Astrocyte (in vitro differentiated cells and primary cell): ENCODE data around the gene CYTH3. TPM values are rescaled to one million over a fixed set of nuclear protein-coding genes. Genes with fewer than 3 reads are reported as not detected.

Experiments used
- DNase-seq: peaks from one replicate; pipeline ENCODE4 v3.0.0-alpha.2; 2010; ENCODE audit warnings: low read depth
- FAIRE-seq: peaks from 2 replicates; lab custom pipeline; 2011; peaks lifted over from hg19 to GRCh38; lab: Jason Lieb, UNC
- H2AFZ ChIP-seq: 2 replicates; pipeline ENCODE4 v1.6.0; 2012; ENCODE audit warnings: low read depth, low read length, inconsistent platforms
- H3K27ac ChIP-seq: 2 replicates; pipeline ENCODE4 v1.5.1; 2011; ENCODE audit warnings: low read depth, low read length, inconsistent platforms
- H3K27me3 ChIP-seq: 2 replicates; pipeline ENCODE4 v1.6.0; 2011; ENCODE audit warnings: low read length, inconsistent platforms; ENCODE audit not compliant: insufficient read depth
- H3K36me3 ChIP-seq: 2 replicates; pipeline ENCODE4 v1.5.1; 2011; ENCODE audit warnings: low read length, inconsistent platforms; ENCODE audit not compliant: insufficient read depth
- H3K4me1 ChIP-seq: 2 replicates; pipeline ENCODE4 v1.5.1; 2011; ENCODE audit warnings: low read length, inconsistent platforms; ENCODE audit not compliant: insufficient read depth
- H3K4me2 ChIP-seq: 2 replicates; pipeline ENCODE4 v1.6.0; 2012; ENCODE audit warnings: low read length, inconsistent platforms
- H3K4me3 ChIP-seq: 2 replicates; pipeline ENCODE4 v1.5.1; 2011; ENCODE audit warnings: low read depth, mild to moderate bottlenecking, low read length, inconsistent platforms; ENCODE audit not compliant: insufficient read depth
- H3K79me2 ChIP-seq: 2 replicates; pipeline ENCODE4 v1.6.0; 2012; ENCODE audit warnings: mild to moderate bottlenecking, low read length, inconsistent platforms; ENCODE audit not compliant: insufficient read depth
- H3K9ac ChIP-seq: 2 replicates; pipeline ENCODE4 v1.6.0; 2012; ENCODE audit warnings: mild to moderate bottlenecking, low read length, inconsistent platforms
- H3K9me3 ChIP-seq: 2 replicates; pipeline ENCODE4 v1.5.1; 2012; ENCODE audit warnings: low read depth, mild to moderate bottlenecking, low read length, inconsistent platforms; ENCODE audit not compliant: insufficient read depth
- H4K20me1 ChIP-seq: 2 replicates; pipeline ENCODE4 v1.6.0; 2012; ENCODE audit warnings: low read length, inconsistent platforms; ENCODE audit not compliant: insufficient read depth
- H3K27ac Mint-ChIP-seq: one replicate; pipeline ENCODE4 v1.8.0; 2021; ENCODE audit warnings: mild to moderate bottlenecking, mixed read lengths; ENCODE audit not compliant: unreplicated experiment
- H3K27me3 Mint-ChIP-seq: one replicate; pipeline ENCODE4 v1.8.0; 2021; ENCODE audit warnings: low read depth, mixed read lengths; ENCODE audit not compliant: unreplicated experiment
- H3K36me3 Mint-ChIP-seq: one replicate; pipeline ENCODE4 v1.8.0; 2021; ENCODE audit warnings: low read depth, mixed read lengths; ENCODE audit not compliant: unreplicated experiment
- H3K4me1 Mint-ChIP-seq: one replicate; pipeline ENCODE4 v1.8.0; 2021; ENCODE audit warnings: low read depth, mixed read lengths; ENCODE audit not compliant: unreplicated experiment
- H3K4me3 Mint-ChIP-seq: one replicate; pipeline ENCODE4 v1.8.0; 2021; ENCODE audit warnings: mild to moderate bottlenecking, moderate library complexity, mixed read lengths; ENCODE audit not compliant: unreplicated experiment
- H3K9me3 Mint-ChIP-seq: one replicate; pipeline ENCODE4 v1.8.0; 2021; ENCODE audit warnings: mild to moderate bottlenecking, mixed read lengths; ENCODE audit not compliant: unreplicated experiment
- EZH2 ChIP-seq: IDR thresholded peaks from 2 replicates; pipeline ENCODE4 v1.6.1; 2012; ENCODE audit warnings: mild to moderate bottlenecking, low read length, inconsistent platforms; ENCODE audit not compliant: insufficient read depth
- total RNA-seq: library from RNA; stranded (reverse); gene quantifications from 2 replicates; pipeline ENCODE4 v1.2.1, GENCODE V29; 2021
- TF ChIP-seq, protein P1 (sequence below): IDR thresholded peaks from 2 replicates; pipeline ENCODE4 v1.5.1; 2011; ENCODE audit warnings: low read depth, mild to moderate bottlenecking, inconsistent platforms, low read length, moderate library complexity; ENCODE audit not compliant: insufficient read depth

CYTH3 gene
- total RNA-seq, 1 donor from 2014 or later: 29.3 TPM

GRCh38 chr7:6165521-6166320 lies 106.7 kb downstream of the CYTH3 start:
- H3K4me2 ChIP-seq: no peak overlapping the region
- peak overlapping the region; percentile 12 for H3K9ac ChIP-seq
- H3K4me3 ChIP-seq: no peak overlapping the region
- H3K79me2 ChIP-seq: no peaks in the 10 kb centered on the region
- no peak overlapping the region for H3K27ac Mint-ChIP-seq
- FAIRE-seq: no peak
- peaks cover 3% of the 10 kb centered on the region for H3K36me3 Mint-ChIP-seq
- H4K20me1 ChIP-seq: peaks cover 7% of the 10 kb centered on the region
- no peak overlapping the region for H3K4me3 Mint-ChIP-seq
- no peaks in the 10 kb centered on the region for H3K4me1 Mint-ChIP-seq
- H3K36me3 ChIP-seq: peaks cover 16% of the 10 kb centered on the region
- no peaks in the 10 kb centered on the region for H3K9me3 ChIP-seq
- DNase-seq: no peak
- H3K27me3 Mint-ChIP-seq: no peaks in the 10 kb centered on the region
- no peak for TF ChIP-seq EZH2
- TF ChIP-seq, protein P1, sequence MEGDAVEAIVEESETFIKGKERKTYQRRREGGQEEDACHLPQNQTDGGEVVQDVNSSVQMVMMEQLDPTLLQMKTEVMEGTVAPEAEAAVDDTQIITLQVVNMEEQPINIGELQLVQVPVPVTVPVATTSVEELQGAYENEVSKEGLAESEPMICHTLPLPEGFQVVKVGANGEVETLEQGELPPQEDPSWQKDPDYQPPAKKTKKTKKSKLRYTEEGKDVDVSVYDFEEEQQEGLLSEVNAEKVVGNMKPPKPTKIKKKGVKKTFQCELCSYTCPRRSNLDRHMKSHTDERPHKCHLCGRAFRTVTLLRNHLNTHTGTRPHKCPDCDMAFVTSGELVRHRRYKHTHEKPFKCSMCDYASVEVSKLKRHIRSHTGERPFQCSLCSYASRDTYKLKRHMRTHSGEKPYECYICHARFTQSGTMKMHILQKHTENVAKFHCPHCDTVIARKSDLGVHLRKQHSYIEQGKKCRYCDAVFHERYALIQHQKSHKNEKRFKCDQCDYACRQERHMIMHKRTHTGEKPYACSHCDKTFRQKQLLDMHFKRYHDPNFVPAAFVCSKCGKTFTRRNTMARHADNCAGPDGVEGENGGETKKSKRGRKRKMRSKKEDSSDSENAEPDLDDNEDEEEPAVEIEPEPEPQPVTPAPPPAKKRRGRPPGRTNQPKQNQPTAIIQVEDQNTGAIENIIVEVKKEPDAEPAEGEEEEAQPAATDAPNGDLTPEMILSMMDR: no peak
- no peaks in the 10 kb centered on the region for H3K27me3 ChIP-seq
- H3K27ac ChIP-seq: no peak overlapping the region
- no peaks in the 10 kb centered on the region for H3K9me3 Mint-ChIP-seq
- H3K4me1 ChIP-seq: no peaks in the 10 kb centered on the region
- H2AFZ ChIP-seq: no peak overlapping the region

DNA sequence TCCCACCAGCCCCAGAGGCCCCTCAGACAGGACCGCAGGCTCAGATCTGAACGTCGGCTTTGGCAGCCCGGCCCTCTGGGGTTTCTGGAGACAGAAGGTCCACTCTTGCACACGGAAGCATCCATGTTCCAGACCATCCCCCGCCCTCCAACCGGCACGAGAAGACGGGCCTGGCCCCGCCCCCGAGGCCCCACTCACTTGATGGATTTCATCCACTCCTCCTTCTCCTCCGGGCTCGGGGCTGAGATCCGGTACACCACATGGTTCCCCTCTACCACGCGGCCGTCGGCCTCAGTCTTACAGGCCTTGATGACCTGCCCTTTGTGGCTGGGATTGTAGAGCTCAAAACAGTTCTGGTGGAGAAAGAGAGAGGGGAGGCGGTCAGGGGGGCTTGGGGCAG lies 107.3 kb downstream of the CYTH3 start:
- Histone ChIP-seq H3K9me3 (no peaks in the 10 kb centered on the region), H3K4me2 (no peak overlapping the region), H2AFZ (no peak overlapping the region), H3K27me3 (no peaks in the 10 kb centered on the region), H3K4me1 (no peaks in the 10 kb centered on the region), H3K79me2 (no peaks in the 10 kb centered on the region), H3K4me3 (no peak overlapping the region), H3K9ac (no peak overlapping the region), H3K27ac (no peak overlapping the region), H4K20me1 (peaks cover 9% of the 10 kb centered on the region), H3K36me3 (peaks cover 16% of the 10 kb centered on the region)
- Mint-ChIP-seq H3K4me3 (no peak overlapping the region), H3K9me3 (no peaks in the 10 kb centered on the region), H3K27me3 (no peaks in the 10 kb centered on the region), H3K36me3 (peaks cover 6% of the 10 kb centered on the region), H3K27ac (no peak overlapping the region), H3K4me1 (peaks cover 4% of the 10 kb centered on the region)
- no peak for TF ChIP-seq EZH2
- TF ChIP-seq, protein P1: no peak
- DNase-seq (no peak), FAIRE-seq (no peak)

DNA sequence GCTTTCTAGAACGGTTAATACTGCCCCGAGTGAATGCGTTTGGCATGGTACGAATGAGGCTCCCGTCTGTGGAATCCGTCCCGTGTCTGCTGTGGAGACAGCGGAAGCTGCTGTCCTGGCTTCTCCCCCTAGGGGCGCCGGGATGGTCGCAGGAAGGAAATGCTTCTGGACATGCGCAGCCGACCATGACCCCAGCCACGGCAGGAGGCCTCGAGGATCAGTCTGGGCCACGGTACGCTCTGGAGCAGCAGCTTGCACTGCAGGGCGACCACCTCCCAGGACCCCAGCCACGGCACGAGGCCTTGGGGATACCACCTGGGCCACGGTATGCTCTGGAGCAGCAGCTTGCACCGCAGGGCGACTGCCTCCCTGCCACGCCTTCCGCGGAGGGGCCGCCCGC lies 107.9 kb downstream of the CYTH3 start:
- Mint-ChIP-seq H3K36me3 (peaks cover 6% of the 10 kb centered on the region), H3K9me3 (no peaks in the 10 kb centered on the region), H3K4me1 (peaks cover 5% of the 10 kb centered on the region), H3K4me3 (no peak overlapping the region), H3K27me3 (no peaks in the 10 kb centered on the region), H3K27ac (no peak overlapping the region)
- no peak for DNase-seq
- Histone ChIP-seq H3K4me2 (no peak overlapping the region), H2AFZ (no peak overlapping the region), H3K27me3 (no peaks in the 10 kb centered on the region), H3K36me3 (peaks cover 16% of the 10 kb centered on the region), H3K79me2 (no peaks in the 10 kb centered on the region), H4K20me1 (peaks cover 10% of the 10 kb centered on the region), H3K9me3 (no peaks in the 10 kb centered on the region), H3K4me1 (peaks cover 2% of the 10 kb centered on the region), H3K4me3 (no peak overlapping the region), H3K27ac (no peak overlapping the region), H3K9ac (no peak overlapping the region)
- TF ChIP-seq EZH2: no peak
- TF ChIP-seq, protein P1: no peak
- FAIRE-seq: no peak
